Activated CD8-positive, alpha-beta T cell treated with anti-CD3 and anti-CD28 coated beads for 36 hours (primary cell): ENCODE data around the gene ERCC6L2. TPM values are rescaled to one million over a fixed set of nuclear protein-coding genes. Genes with fewer than 3 reads are reported as not detected.

ENCODE experiments used
- ATAC-seq: fragments of 200-7000 bp; cut with Tn5 transposase; one replicate; pipeline ENCODE4 v1.10.0; 2021; ENCODE audit warnings: mild to moderate bottlenecking, moderate library complexity
- CTCF ChIA-PET: fragments of 350-600 bp; sonication (Branson Sonifier 250); formaldehyde crosslinking; loops from one replicate; lab custom pipeline; 2021; ENCODE audit warnings: antibody characterized with exemption; lab: Charles Lee
- POLR2A ChIA-PET: fragments of 350-600 bp; sonication (Branson Sonifier 250); formaldehyde crosslinking; loops from one replicate; lab custom pipeline; 2021; ENCODE audit warnings: antibody characterized with exemption; lab: Charles Lee
- DNase-seq: peaks from one replicate; pipeline ENCODE4 v3.0.0-alpha.2; 2020
- H3K27ac Mint-ChIP-seq: one replicate; pipeline ENCODE4 v1.8.0; 2021; ENCODE audit warnings: mild to moderate bottlenecking, mixed read lengths
- H3K27me3 Mint-ChIP-seq: one replicate; pipeline ENCODE4 v1.8.0; 2021; ENCODE audit warnings: mixed read lengths
- H3K36me3 Mint-ChIP-seq: one replicate; pipeline ENCODE4 v1.8.0; 2021; ENCODE audit warnings: low read depth, mixed read lengths
- H3K4me1 Mint-ChIP-seq: one replicate; pipeline ENCODE4 v1.8.0; 2021; ENCODE audit warnings: low read depth, mixed read lengths
- H3K4me3 Mint-ChIP-seq: one replicate; pipeline ENCODE4 v1.8.0; 2021; ENCODE audit warnings: mild to moderate bottlenecking, moderate library complexity, mixed read lengths
- H3K9me3 Mint-ChIP-seq: one replicate; pipeline ENCODE4 v1.8.0; 2021; ENCODE audit warnings: mixed read lengths
- intact Hi-C: fragments of 100-400 bp; cut with micrococcal nuclease; formaldehyde crosslinking; loops from one replicate; pipeline ENCODE4 v1.10.0; 2022
- total RNA-seq, 2 experiments: library from RNA; stranded (reverse); gene quantifications; one replicate each; pipeline ENCODE4 v1.2.3, GENCODE V29; 2021
- TF ChIP-seq, protein P1 (sequence below): fragments of 200-600 bp; IDR thresholded peaks from one replicate; pipeline ENCODE4 v1.8.0; 2022; ENCODE audit warnings: antibody characterized with exemption, mild to moderate bottlenecking

ERCC6L2 gene
- total RNA-seq, 2 experiments from 2014 or later: 31.2 to 34.7 TPM

DNA sequence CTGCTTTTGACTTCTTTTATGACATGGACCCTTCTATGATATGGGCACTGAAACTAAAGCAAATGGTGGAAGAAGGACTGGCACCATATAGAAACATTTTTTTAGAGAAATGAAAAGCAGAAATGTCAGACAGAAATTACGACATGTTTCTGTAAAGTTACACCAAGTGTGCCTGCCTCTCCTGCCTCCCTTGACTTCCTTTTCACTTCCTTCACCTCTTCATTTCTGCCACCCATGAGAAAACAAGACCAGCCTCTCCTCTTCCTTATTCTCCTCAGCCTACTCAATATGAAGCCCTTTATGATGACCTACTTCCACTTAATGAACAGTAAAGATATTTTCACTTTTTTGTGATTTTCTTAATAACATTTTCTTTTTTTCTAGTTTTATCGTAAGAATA lies 44.5 kb downstream of the ERCC6L2 start:
- peak overlapping the region; percentile 57 for H3K27ac Mint-ChIP-seq
- H3K4me1 Mint-ChIP-seq: peaks cover 5% of the 10 kb centered on the region
- ATAC-seq: no peak
- peaks cover 46% of the 10 kb centered on the region for H3K36me3 Mint-ChIP-seq
- ChIA-PET POLR2A (no interaction called here), CTCF (no interaction called here)
- H3K27me3 Mint-ChIP-seq: no peaks in the 10 kb centered on the region
- TF ChIP-seq, protein P1, sequence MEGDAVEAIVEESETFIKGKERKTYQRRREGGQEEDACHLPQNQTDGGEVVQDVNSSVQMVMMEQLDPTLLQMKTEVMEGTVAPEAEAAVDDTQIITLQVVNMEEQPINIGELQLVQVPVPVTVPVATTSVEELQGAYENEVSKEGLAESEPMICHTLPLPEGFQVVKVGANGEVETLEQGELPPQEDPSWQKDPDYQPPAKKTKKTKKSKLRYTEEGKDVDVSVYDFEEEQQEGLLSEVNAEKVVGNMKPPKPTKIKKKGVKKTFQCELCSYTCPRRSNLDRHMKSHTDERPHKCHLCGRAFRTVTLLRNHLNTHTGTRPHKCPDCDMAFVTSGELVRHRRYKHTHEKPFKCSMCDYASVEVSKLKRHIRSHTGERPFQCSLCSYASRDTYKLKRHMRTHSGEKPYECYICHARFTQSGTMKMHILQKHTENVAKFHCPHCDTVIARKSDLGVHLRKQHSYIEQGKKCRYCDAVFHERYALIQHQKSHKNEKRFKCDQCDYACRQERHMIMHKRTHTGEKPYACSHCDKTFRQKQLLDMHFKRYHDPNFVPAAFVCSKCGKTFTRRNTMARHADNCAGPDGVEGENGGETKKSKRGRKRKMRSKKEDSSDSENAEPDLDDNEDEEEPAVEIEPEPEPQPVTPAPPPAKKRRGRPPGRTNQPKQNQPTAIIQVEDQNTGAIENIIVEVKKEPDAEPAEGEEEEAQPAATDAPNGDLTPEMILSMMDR: no peak
- no peak overlapping the region for H3K4me3 Mint-ChIP-seq
- no peaks in the 10 kb centered on the region for H3K9me3 Mint-ChIP-seq
- intact Hi-C loops: no loop called here
- DNase-seq: no peak

DNA sequence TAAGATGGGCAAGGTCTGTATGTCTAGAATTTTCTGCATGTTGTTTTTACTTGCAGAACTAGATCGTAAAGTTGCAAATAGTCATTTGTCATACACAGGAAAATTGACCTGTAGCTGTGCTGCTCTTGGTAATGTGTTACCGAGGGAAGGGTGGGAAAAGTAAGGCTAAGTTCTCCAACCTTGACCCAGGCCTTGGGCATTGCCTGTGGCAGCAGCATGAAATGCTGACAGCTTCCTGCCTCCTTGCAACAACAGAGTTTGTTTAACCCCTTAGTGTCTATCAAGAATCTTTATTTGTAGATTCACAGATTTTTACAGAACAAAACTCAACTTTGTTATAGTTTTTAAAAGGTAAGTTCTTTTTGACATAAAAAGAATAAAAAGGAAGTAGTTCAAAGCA lies 48.3 kb downstream of the ERCC6L2 start:
- no peaks in the 10 kb centered on the region for H3K9me3 Mint-ChIP-seq
- ATAC-seq: no peak
- no peak overlapping the region for H3K4me3 Mint-ChIP-seq
- H3K27ac Mint-ChIP-seq: no peak overlapping the region
- peaks cover 7% of the 10 kb centered on the region for H3K4me1 Mint-ChIP-seq
- ChIA-PET CTCF (no interaction called here), POLR2A (no interaction called here)
- H3K36me3 Mint-ChIP-seq: peaks cover 35% of the 10 kb centered on the region
- intact Hi-C loops: no loop called here
- TF ChIP-seq, protein P1: no peak
- no peak for DNase-seq
- no peaks in the 10 kb centered on the region for H3K27me3 Mint-ChIP-seq

DNA sequence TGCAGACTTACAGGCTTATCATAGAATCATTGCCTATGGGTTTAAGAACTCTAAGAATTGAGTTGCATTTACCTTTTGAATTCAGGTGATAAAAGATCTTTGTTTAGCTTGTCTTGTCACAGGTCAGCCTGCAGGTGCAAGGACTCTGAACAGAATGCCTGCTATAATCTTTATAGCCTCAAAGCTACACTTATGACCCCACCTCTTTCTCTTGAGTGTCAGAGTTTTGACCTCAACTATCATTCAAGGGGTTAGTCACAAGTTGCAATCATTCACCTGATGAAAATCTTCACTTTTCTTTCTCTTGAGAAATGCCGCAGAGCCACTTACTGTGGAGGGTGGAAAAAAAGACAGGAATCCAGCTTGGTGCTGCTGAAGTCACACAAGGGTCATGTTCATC lies 49.5 kb downstream of the ERCC6L2 start:
- TF ChIP-seq, protein P1: no peak
- Mint-ChIP-seq H3K27me3 (no peaks in the 10 kb centered on the region), H3K27ac (no peak overlapping the region), H3K9me3 (no peaks in the 10 kb centered on the region), H3K4me1 (peaks cover 3% of the 10 kb centered on the region), H3K4me3 (no peak overlapping the region), H3K36me3 (peaks cover 34% of the 10 kb centered on the region)
- ChIA-PET POLR2A (interaction anchor here (1.2 kb wide), 1 partner anchor 50 kb away, joined by 3 read pairs; the partner anchor contains the start of gene ERCC6L2), CTCF (interaction anchor here (1.1 kb wide), 1 partner anchor 10 kb away, joined by 4 read pairs; no protein-coding TSS in a partner anchor)
- intact Hi-C loops: no loop called here
- DNase-seq (no peak), ATAC-seq (no peak)

DNA sequence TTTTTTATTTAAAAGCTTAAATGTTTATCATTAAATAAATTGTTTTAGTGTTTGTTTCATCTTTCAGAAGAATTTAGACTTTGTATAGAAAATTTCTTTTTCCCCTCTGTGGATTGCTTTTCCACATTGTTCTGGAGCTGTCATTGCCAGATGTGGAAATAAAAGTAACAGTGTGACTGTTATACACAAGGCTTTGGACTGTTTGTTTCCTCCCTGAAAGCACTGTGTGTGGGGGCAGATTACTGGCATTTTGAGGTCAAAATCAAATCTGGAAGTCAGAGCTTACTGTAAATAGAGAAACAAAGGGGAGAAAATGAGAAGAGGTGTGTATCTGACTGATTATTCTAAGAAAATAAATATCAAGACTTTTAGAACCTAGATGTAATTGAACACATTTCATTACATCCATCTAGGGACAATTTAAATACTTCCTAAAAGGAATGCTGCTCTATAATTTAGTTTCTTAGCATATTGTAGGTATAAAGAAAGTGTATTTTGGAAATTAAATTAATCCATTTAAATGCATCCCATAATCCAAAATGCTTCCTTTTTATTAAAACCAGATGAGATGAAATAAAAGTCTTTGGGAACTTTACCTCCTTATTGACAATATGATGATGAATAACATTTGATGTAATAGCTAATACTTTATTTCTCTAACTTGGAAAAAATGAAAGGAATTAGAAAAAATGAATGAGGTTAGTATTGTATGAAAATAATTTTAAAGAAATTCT lies 51.9 kb downstream of the ERCC6L2 start:
- intact Hi-C loops: no loop called here
- Mint-ChIP-seq H3K9me3 (no peaks in the 10 kb centered on the region), H3K4me1 (peaks cover 2% of the 10 kb centered on the region), H3K27ac (no peak overlapping the region), H3K4me3 (no peak overlapping the region), H3K36me3 (peaks cover 46% of the 10 kb centered on the region), H3K27me3 (no peaks in the 10 kb centered on the region)
- ChIA-PET POLR2A (no interaction called here), CTCF (interaction anchor here (0.6 to 0.9 kb wide), 2 partner anchors 291 to 1056 kb away, joined by 3 read pairs; no protein-coding TSS in a partner anchor)
- TF ChIP-seq, protein P1: no peak
- DNase-seq (no peak), ATAC-seq (no peak)

DNA sequence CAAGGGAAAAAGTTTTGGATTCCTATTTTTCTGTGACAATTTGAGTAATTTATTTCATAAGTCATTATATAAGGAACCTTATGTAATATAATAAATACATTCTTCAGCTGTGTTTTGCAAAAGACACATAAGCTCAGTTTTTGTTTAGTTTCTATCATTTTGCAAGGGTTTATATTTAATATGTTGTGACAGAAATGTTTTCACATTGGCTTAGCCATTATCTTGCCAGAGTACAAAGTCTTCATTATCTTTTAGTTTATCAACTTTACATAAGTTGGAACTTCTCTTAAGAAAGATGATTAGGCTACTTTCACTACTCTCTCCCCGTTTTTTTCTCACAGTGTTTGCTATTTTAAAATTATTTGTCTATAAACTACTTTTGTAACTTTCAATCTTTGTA lies 54.8 kb downstream of the ERCC6L2 start:
- ChIA-PET CTCF (no interaction called here), POLR2A (no interaction called here)
- Mint-ChIP-seq H3K27ac (no peak overlapping the region), H3K4me1 (peaks cover 2% of the 10 kb centered on the region), H3K9me3 (no peaks in the 10 kb centered on the region), H3K36me3 (peaks cover 55% of the 10 kb centered on the region), H3K4me3 (no peak overlapping the region), H3K27me3 (no peaks in the 10 kb centered on the region)
- ATAC-seq (no peak), DNase-seq (no peak)
- TF ChIP-seq, protein P1: no peak
- intact Hi-C loops: no loop called here
